ENCODE results near the gene KLF9. TPM values are rescaled to one million over a fixed set of nuclear protein-coding genes. Genes with fewer than 3 reads are reported as not detected.

Gene KLF9
- polyA plus RNA-seq, result 100 to 1,000 TPM in 1 of 3 donors, 10 to 100 TPM in 2; 23.1 to 115 (median 48.5) TPM

DNA sequence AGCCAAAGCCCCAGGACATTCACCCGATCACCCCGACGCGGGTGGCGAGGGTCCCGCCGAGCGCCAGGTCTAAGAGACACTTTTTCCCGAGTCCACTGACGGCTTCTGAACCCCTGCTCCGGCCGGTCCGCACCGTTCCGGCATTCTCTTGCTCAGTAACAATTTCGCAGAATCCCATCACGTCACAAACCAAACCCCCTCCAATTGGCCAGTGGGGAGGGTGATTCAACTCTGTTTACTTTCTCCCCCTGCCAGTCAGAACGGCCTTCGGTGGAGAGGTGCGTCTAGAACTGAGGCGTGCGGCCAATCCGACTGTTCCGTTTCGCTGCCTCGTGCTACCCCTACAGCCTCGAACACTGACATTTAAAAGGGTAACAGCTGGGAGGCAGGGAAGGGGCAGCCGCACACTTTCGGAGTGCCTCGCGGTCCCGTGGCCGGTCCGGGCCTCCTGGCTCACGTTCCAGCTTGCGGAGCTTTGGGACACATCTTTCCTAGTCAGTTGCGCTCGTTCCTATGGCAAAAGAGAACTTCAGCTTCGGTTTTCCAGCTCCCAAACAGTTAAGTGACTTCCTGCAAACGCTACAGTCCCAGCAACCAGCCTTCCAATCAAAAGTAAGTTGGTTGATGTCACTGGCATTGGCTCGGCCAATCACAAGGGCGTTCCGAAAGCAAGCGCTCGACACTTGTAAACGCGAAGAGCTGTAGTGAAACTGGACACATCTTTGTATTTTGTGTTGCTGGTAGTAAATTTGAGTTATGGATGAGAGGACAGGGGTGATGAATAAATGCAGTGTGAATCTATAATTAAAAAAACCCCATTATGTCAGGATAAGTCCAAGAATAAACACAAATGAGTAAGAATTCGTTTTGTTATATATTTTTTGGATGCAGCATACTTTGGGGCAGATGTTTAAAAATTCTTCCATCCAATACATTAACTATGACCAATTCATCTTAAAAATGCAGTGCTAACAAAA, at the start of gene KLF9:
Gene KLF9 (minus strand): TSS at position 859 of the 977 bp plus-strand sequence. CDS start 1,294 bp downstream, outside the sequence.
- WGBS, 3 donors, result 0 to 1% (median 1%) methylated on average over 48 of the region's 48 CpGs
- H3K27ac ChIP-seq (ENCODE audit: low read depth, low read length), result peak within 1 kb of the TSS; percentile 99

DNA sequence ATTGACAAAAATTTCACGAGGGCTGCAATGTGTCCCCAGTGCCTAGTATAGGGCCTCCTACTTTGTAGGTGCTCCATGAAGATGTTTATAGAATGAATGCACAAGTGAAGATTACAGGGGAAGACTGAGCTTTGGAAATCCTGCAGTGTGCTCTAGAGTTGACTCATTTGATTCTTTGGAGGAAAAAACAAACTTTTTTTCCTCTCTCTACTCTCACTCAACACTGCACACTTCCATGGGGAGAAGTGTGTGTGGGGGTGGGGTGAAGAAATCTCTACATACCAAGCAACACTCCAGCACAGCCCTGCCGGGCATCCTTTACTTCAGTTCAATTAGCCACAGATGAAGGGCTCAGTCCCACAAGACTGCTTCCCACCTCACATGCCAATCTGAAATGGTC, 49.4 kb upstream of the KLF9 start:
- no peak overlapping the region for H3K27ac ChIP-seq (ENCODE audit: low read depth, low read length)
- 74 to 91% (median 83%) methylated on average over 2 of the region's 2 CpGs for WGBS, 3 donors

DNA sequence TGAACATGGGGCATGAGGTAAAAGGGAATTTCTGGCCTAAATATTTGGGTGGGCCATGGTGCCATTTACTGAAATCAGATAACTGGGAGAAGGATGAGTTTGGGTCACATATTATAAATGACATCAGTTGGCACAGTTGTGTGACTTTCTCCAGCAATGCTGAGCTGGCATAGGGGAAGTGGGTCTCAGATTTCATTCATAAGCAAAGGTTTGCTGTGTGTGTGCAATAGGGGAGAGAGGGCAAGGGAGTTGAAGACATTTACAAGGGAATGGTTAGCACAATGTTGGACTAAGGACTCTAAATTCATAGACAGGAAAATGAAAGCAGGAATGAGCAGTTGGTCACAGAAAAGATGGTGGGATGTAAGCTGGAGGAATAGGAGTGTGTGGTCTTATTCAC, 47.8 kb upstream of the KLF9 start:
- no peak overlapping the region for H3K27ac ChIP-seq (ENCODE audit: low read depth, low read length)

DNA sequence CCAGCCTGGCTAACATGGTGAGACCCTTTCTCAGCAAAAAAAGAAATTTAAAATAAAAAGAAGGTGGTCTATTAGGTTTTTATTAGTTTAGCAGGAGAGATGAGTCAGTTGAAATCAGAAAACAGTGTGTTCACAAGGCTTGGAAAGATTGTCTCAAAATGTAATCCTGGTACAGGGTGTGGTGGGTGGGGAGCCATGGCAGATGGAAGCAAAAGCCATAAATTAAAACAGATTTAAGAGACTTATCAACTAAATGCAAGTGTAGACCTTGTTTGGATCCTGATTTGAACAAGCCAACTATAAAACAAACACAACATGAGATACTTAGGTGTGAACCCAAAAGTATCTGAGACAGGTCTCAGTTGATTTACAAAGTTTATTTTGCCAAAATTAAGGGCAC, 42.8 kb upstream of the KLF9 start:
- H3K27ac ChIP-seq (ENCODE audit: low read depth, low read length), result no peak overlapping the region

DNA sequence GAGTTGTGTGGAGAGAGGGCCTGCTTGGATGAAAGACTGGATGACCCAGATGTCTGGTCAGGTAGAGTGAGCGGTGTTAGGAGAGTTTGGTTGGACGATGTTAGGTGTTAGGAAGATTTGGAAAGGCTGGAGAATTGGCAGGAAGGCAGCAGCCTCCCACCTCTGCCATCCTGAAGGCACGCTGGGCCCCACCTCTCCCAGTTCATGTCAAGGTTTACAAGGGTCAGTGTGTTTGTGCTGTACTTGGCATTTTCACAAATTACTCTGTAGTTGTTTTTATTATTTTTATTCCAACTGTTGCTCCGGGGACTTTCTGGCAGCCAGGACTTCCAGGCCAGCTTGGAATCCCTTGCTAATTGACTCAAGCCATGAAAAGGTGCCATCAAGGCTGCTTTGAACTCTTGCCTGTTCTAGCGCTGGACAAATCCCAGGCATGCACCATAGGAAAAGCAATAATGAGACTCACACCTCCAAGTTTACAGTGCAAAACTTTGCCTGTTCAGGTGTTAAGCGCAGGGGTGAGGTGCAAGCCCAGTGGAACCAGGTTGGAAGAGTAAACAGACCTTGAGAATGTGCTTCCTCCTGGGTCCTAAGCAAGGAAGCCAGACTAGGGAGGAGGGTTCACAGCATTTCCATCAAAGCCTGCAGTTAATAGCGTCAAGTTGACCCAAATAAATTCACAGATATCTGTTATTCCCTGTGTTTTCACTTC, 41.7 kb upstream of the KLF9 start:
- 45 to 82% (median 74%) methylated on average over 7 of the region's 7 CpGs for WGBS, 3 donors
- no peak overlapping the region for H3K27ac ChIP-seq (ENCODE audit: low read depth, low read length)

DNA sequence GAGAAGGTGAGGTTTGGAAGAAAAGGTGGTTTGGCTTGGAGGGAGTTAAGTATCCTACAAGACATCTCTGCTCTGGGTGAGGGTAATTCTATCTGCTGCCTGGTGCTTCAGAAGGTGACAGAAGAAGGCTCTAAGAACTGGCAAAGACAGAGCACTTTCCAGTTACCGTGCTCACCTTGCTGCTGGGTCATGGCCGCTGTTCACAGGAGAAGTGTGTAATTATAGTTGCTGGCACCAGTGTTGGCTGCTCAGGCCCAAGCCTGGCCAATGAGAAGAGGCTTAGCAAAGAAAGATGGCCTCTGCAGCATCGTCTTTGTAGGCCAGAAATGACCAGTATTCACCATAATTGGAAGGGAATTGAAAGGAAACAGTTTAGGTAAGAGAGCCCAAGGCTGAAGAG, 37.9 kb upstream of the KLF9 start:
- 95 to 99% (median 96%) methylated on average over 3 of the region's 3 CpGs for WGBS, 3 donors
- H3K27ac ChIP-seq (ENCODE audit: low read depth, low read length), result no peak overlapping the region

DNA sequence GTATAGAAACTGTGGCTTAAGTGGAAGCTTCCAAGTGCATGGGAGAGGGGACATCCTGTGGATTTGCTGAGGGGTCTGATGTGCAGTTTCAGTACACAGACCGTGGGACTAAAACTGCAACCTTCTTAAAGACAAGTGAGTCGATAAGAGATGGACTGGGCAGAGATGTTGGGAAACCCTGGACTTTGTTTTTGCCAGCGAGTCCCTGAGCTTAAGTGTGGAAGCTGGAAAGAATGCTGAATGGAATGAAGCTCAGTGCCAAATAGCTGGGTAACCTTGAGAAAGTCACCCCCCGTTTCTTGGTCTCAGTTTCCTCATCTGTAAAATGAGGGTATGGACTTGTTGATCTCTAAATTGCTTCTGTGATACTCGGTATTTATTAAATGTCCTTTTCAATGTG, 37.3 kb upstream of the KLF9 start:
- 83 to 91% (median 90%) methylated on average over 5 of the region's 5 CpGs for WGBS, 3 donors

DNA sequence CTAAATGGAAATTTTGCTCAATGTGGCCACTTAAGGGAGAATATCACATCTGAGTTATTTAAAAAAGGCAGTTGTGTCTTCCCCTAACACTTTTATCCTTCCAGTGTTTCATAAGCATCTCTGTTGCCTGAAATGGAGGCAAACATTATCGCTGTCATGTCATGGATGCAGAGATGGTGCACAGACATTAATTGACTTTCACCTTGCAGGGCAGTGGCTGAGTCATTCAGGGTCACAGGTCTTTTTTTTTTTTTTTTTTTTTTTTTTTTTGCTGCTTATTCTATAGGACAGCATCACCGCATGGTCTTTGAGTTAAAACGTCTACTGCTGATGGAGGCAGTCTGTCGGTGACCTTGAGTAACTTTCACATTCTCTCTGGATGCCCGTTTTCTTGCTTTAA, 36.3 kb upstream of the KLF9 start:
- WGBS, 3 donors, result 86 to 88% (median 88%) methylated on average over 5 of the region's 5 CpGs
- no peak overlapping the region for H3K27ac ChIP-seq (ENCODE audit: low read depth, low read length)

More for the DNA sequence above, 37.3 kb upstream of the KLF9 start:
- no peak overlapping the region for H3K27ac ChIP-seq (ENCODE audit: low read depth, low read length)

DNA sequence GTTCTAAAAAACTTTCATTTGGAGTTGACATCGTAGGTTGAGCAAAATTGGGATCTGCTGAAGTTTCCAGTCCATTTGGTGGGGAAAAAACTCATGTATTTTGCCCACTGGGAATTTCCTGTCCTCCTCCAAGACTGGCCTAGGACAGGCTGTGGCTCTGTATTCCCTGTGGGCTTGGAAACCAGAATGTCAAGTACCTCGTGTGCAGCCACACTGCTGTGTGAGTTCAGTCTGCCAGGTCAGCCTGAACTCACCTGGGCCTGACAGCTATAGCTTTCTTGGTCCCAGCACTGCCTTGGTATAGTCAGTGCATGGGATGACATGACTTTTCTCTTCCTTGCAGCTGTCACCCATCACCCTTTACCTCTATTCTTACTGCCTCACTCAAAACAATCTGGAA, 35.0 kb upstream of the KLF9 start:
- WGBS, 3 donors, result 70 to 89% (median 88%) methylated on average over 2 of the region's 2 CpGs
- no peak overlapping the region for H3K27ac ChIP-seq (ENCODE audit: low read depth, low read length)

DNA sequence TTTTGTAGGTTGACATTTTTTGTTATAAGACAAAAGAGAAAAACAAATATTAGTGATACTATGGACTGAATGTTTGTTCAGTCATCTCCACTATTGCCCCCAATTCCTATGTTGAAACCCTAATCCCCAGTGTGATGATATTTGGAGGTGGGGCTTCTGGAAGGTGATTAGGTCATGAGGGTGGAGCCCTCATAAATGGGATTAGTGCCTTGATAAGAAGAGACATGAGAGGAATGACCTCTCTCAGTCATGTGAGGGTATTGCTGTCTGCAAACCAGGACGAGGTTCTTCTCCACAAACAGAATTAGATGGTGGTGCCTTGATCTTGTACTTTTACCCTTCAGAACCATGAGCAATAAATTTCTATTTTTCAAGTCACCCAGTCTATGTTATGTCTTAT, 34.5 kb upstream of the KLF9 start:
- 82 to 89% (median 85%) methylated on average over 1 of the region's 1 CpG for WGBS, 3 donors
- no peak overlapping the region for H3K27ac ChIP-seq (ENCODE audit: low read depth, low read length)

DNA sequence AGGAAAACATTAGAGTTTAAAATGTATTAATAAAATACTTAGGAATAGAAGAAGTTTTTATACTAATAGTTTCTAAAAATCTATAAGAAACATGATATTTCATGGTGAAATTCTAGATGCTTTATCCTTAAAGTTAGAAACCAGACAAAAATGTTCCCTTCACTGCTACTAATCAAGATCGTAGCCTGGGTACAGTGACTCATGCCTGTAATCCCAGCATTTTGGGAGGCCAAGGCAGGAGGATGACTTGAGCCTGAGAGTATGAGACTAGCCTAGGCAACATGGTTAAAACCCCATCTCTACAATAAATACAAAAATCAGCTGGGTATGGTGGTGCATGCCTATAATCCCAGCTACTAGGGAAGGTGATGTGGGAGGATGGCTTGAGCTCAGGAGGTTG, 30.4 kb upstream of the KLF9 start:
- H3K27ac ChIP-seq (ENCODE audit: low read depth, low read length), result no peak overlapping the region
- WGBS, 3 donors, result 77 to 90% (median 89%) methylated on average over 1 of the region's 1 CpG

DNA sequence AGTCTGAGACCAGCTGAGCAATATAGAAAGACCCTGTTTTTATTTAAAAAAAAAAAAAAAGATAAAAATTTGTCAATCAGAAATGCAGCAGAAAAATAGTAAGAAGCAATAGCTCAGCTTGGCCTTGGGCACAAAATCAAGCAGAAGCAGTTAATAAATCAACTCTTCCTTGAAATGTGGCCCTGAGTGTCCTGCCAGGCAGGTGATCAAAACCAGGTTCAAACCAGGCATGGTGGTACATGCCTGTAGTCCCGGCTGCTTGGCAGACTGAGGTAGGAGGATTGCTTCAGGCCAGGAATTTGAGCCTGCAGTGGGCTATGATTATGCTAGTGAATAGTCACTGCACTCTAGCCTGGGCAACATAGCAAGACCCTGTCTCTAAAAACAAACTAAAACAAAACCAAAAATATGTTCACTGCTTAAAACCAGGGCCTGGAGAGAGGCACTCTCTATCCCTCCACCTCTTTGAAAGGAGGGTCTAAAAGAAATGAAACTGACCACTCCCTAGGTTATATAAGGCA, 27.9 kb upstream of the KLF9 start:
- WGBS, 3 donors, result 58 to 93% (median 85%) methylated on average over 1 of the region's 1 CpG

DNA sequence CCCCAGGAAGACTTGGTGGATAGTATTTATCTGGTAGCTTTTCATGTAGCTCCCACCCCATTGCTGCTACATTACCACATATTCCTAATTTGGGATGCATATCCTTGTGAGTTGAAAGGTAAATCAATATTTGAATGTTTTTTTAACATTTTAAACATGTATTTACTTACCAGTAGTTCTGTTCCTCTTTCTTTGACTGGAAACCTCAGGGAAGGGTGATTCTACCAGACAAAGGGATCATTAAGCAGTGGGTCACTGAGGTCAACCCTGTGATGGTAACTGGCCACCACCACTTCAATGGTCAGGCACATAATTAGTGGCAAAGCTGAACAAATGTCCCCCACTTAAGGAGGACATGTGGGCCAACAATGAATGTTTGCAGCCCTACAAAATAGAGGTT, 27.2 kb upstream of the KLF9 start:
- H3K27ac ChIP-seq (ENCODE audit: low read depth, low read length), result no peak overlapping the region

More for the DNA sequence above, 27.9 kb upstream of the KLF9 start:
- H3K27ac ChIP-seq (ENCODE audit: low read depth, low read length), result no peak overlapping the region

DNA sequence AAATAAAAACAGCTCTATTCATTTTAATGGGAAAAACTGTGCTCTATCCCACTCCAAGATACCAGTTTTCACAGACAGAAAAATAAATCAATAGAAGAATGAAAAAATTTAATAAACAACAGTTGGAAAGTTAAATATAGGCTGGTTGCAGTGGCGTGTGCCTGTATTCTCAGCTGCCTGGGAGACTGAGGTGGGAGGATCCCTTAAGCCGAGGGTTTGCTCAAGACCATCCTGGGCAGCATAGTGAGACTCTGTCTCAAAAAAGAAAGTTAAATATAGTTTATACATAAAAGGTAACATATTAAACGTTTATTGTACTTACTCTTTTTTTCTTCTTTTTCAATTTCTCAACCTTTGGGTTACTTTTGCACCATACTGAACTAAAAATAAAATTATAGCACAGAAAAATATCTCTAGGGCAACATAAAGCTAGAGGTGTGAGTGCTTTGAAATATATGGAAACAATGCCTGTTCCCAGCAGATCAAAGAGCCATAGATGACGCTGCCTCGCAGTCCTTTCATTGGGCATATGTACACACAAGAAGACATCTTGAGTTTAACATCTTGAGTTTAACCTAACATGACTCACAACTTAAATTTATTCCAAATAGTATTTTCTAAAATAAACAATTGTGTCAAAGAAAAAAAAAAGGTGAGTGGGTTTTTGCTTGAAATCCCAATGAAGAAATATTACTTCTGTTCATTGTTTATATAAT, 25.7 kb upstream of the KLF9 start:
- 37 to 68% (median 64%) methylated on average over 5 of the region's 5 CpGs for WGBS, 3 donors
- no peak overlapping the region for H3K27ac ChIP-seq (ENCODE audit: low read depth, low read length)

DNA sequence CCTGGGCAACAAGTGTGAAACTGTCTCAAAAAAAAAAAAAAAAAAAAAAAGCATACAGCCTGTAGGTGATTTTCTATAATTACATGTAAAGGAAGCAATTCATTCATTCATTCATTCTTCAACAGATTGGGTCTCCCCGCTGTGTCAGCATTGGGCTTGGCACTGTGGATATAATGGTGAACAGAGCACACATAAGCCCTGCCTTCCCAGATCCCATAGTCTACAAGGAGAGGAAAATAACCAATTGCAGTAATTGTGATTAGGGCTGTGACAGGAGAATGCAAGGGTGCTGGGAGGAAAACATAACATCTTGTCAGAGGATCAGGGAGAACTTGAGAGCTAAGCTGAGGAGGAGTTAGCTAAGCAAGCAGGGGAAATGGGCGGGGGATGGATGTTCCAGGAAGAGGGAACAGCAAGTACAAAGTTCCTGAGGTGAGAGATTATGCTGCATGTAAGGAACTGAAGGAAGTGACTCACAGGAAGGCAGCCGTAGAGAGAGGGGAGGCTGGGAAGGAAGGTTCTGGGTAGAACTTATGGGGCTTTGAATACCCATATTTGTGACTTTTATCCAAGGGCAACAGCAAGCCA, 24.0 kb upstream of the KLF9 start:
- WGBS, 3 donors, result 46 to 66% (median 47%) methylated on average over 3 of the region's 3 CpGs
- H3K27ac ChIP-seq (ENCODE audit: low read depth, low read length), result no peak overlapping the region

DNA sequence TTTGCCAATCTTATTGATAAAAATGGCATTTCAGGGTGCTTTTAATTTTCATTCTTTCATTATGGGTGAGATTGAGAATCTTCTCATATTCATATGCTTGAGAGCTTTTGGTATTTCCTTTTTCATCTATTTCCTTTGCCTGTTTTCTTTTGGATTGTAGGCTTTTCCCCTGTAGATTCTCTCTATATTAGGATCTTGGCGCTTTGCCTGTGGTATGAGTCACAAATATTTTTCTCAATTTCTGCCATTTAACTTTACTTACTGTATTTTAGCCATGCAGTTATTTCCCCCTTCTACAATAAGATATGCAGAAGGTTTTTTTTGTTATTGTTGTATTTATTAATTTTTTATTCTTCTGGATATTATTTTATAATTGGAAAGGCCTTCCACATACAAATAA, 21.5 kb upstream of the KLF9 start:
- no peak overlapping the region for H3K27ac ChIP-seq (ENCODE audit: low read depth, low read length)
- 44 to 91% (median 60%) methylated on average over 1 of the region's 1 CpG for WGBS, 3 donors

DNA sequence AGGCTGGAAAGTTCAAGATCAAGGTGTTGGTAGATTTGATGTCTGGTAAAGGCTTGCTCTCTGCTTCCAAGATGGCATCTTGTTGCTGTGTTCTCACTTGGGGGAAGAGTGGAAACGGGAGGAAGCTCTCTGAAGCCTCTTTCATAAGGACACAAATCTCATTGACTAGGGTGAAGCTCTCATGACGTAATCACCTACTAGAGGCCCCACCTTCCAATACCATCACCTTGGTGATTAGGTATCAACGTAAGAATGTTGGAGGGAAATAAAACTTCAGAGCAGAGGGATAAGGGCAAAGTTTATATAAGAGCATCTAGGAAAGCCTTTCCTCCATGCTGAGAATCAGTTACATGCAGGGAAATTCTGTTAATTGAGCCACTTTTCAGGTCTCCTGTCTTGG, 15.4 kb upstream of the KLF9 start:
- 79 to 87% (median 86%) methylated on average over 3 of the region's 3 CpGs for WGBS, 3 donors
- no peak overlapping the region for H3K27ac ChIP-seq (ENCODE audit: low read depth, low read length)

DNA sequence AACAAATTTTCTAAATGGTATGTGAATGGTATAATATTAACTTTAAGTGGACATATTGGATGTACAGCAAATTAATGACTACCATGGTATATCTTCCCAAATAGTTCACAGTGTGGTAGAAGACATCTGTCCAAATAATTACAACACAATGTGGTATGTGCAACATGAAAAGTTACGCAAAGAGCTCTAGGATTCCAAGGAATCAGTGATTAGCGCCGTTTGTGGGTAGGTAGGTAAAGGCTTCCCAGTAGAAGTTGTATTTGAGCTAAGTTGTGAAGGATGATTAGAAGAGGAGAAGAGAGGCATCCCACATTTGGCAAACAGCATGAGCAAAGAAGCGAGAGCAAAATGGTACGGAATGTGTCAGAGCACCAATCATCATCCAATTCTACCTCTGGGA, 14.3 kb upstream of the KLF9 start:
- no peak overlapping the region for H3K27ac ChIP-seq (ENCODE audit: low read depth, low read length)
- 84 to 92% (median 88%) methylated on average over 5 of the region's 5 CpGs for WGBS, 3 donors
